GM21526 (cell line): ENCODE results near the gene C2orf78.
A peak's percentile ranks its signal among the peaks of the same experiment; 100 is the strongest.
"Not testable (repeated sequence)": the region's sequence is repeated elsewhere in the genome, so short reads cannot be mapped to it uniquely, and the experiment has no call there.

Experiments
- ATAC-seq: cut with Tn5 transposase; IDR thresholded peaks from one replicate; pipeline ENCODE4 v1.9.1; 2021; ENCODE audit warnings: moderate library complexity; ENCODE audit not compliant: unreplicated experiment, low FRiP score

The C2orf78 gene, protein sequence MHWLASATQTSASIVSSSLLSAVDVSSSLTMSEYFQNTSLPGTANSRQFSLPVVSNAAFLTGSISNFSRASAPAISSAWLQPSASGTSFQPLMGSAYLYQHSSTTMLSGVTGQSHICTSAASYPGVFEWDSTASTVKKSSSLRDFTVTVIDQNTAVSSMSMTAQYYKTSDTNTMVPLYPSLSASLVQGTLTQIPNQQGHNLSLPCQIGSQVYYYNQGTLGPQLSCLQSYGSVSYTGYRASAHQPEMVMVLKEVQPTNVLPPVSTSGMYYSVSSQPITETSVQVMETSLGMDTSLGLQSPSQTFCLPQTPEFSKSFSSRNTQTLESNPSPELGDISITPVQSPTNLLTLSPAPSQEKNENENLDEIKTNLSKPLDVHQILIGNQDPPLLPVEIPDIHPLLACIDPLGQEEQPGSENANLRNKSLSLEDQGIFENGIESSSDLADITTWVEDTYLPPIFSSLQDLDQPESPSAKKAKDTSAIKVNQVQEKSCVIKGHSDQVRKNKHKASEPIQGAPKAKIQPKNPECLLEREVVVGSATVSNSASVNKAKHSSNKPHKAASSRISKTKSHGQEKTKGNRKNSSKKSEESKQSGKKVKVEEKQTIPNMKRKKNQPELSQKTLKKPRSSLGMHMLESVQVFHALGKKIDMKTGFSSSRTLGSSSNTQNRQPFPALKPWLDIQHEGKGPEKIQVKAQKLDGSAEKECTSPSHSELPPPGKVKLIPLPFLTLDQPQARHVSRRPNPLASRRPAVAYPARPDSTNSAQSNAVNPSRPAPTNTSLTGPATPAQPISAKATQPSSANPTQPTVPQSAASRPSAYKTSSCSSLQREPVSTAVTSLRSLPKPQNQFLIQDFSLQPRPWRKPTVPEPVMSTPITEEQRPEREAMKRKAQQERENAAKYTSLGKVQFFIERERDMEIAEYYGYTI

DNA sequence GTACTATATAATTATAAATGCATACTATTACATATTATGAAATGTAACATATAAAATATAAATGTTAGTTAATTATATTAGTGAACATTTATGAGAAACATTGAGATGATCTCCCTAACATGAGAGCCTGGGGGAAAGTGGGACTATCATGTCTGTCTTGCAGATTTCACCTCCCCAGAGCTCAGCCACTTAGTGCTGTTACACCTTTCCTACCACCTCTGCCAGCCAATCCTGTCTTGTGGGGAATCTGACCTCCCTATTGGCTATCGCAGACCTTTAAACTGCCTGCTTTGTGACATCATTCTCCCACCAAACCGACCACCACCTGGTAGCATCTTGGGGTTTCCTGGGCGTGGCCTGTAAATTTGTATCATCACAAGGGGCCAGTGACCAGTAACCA lies at the start of gene C2orf78:
TSS of gene C2orf78 (plus strand) at position 301 of the 400 bp plus-strand sequence. CDS start 127 bp downstream, outside the sequence.
- ATAC-seq: not testable (repeated sequence)

DNA sequence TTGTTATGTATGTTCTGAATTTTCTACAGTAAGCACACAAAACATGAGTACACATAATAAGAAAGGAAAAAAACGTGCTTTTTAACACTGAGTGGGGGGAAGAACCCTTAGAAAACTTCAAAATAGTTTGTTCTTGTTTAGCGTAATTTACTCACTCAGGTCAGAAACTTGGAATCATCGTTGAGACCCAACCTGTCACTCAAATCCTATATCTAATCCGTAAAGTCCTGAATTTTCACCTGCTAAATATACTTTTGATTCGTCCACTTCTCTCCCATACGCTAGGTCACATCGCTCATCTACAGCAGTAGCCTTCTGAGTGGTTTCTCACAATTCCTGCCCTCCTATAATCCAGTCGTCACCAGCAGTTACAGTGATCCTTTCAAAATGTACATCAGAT lies 47.6 kb upstream of the C2orf78 start:
- ATAC-seq: no peak

- ATAC-seq: peak; percentile 91
These were observed 46.9 kb upstream of the C2orf78 start, which contains the start of gene TPRKB for GRCh38 chr2:73736855-73737779. Gene TPRKB, minus strand, starts transcription at chr2:73737345. Its CDS starts 2,776 bp downstream, at chr2:73734569.

GRCh38 chr2:73739101-73739500 lies 44.9 kb upstream of the C2orf78 start:
- ATAC-seq: no peak

DNA sequence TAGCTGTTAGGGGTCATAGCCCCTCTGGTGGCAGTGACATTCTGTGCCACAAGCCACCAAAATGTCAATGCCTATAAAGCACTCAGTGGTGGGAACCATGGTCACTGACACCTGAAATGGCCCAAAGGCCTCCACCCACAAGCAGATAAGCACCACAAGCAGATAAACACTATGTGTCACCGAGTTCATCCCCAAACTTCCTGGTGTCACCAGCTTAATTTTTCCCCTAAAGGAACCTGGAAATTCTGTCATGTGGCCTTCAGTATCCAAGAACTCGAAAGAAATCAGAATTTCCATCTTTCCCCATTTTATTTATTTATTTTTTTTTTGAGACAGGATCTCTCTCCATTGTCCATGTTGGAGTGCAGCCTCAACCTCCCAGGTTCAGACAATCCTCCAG lies 43.2 kb upstream of the C2orf78 start:
- no peak for ATAC-seq

DNA sequence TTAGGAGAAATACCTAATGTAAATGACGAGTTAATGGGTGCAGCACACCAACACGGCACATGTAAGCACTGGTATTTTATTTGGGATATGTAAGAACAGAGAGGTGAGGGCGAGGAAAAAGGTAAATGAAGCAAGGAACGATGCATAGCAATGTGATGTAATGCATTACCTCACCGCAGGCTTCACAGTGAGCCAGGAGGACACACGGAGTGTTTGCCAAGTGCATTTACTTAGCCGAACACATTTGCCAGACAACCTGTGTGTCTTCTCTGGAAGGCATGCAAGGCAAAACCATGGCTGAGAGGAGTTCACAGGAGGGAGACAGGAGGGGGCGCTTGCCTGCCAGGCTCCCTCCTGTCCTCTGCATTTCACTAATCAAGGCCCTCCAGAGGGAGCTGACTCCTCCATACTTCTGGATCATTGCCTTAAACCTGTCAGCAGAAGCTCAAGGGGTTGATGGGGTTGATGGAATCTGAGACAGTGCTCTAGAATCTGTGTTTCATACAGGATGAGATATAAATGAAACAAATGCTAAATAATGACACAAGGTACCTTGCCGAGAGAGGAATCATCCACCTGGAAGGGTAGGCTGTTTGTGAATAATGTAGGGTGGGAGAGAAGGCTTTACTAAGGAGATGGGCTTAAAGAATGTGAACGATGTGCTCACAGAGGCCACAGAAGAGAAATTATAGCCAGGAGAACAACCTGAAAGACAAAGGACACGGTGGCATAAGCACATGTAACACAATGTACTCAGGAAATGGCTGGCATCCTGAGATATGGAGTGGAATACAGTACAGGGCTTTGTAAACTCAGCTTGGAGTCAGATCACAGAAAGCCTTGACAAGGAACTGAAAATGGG lies 37.7 kb upstream of the C2orf78 start:
- ATAC-seq: no peak

- ATAC-seq: no peak
These were observed 37.1 kb upstream of the C2orf78 start for GRCh38 chr2:73746877-73747208.

DNA sequence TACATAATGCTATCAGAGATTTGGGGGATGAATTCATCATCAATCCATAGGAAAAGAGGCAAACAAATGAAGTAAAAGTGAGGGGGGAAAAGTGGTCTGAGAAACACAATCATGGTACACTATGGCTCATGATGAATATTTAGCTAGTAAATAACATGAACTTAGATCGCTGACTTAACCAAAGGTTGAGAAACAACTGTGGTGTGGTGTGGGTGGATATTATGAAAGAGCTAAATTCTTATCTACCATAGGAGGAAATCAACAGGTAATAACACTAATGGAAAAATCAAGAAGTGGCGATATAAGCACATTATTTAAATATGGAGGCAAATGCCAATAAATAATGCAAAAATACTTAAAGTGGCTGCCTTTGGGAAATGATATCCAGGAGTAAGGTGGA lies 34.7 kb upstream of the C2orf78 start:
- no peak for ATAC-seq

- not testable (repeated sequence) for ATAC-seq
These were observed 29.7 kb upstream of the C2orf78 start for GRCh38 chr2:73754332-73754731.

- no peak for ATAC-seq
These were observed 24.7 kb upstream of the C2orf78 start for GRCh38 chr2:73759285-73759764.

GRCh38 chr2:73759904-73760303 lies 24.1 kb upstream of the C2orf78 start:
- no peak for ATAC-seq

DNA sequence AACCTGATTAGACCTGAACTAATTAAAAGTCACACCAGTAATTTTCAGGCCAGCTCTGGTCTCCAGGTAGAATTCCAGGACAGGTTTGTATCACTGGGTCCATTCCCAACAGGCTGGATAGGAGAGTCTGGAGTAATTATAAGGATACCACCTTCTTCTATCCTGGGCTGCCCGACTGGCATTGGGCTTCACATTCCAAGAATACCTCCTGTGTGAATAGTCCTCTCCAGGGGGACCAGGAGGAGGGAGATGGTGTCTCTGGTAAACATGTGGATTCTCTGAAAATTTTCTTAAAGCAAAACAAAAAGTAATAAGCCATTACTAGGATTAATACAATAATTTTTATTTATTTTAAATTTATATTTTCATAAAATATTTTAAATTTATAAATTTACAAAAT lies 21.4 kb upstream of the C2orf78 start:
- no peak for ATAC-seq

- no peak for ATAC-seq
These were observed 19.0 kb upstream of the C2orf78 start for GRCh38 chr2:73764945-73765344.

DNA sequence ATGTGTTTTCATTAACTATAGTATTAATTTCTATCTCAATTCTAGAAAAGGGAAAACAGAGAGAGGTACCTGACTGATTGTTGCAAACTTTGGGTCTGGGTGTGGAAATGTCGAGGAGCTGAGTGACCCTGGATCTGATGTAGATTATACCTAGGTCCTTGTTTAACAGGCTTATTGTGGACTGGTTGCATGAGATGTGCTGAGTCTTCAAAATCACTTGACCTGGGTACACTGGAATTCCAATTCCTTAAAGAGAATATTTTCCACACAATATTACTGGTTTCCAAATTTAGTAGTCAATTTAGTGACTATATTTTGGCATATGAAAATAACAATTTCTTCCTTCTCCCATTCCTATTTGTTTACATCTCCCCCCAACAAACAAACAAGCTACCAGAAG lies 17.6 kb upstream of the C2orf78 start:
- ATAC-seq: no peak

- ATAC-seq: no peak
These were observed 17.0 kb upstream of the C2orf78 start for GRCh38 chr2:73766994-73767393.

DNA sequence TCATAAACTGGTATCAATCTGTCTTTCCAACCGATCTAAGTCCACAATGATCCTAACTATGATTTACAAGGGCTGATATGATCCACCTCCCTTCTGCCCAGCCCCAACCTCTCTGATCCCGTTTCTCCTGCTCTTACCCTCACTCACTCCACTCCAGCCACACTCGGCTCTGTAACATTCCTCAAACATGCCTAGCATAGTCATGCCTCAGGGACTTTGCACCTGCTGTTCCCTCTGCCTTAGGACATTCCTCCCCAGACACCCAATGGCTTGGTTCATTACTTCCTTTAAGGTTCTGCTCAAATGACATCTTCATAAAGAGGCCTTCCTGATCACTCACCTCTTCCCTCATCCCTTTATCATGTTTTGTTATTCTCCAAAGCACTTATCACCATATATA lies 13.3 kb upstream of the C2orf78 start:
- ATAC-seq: no peak

GRCh38 chr2:73772819-73773218 lies 11.2 kb upstream of the C2orf78 start:
- no peak for ATAC-seq

DNA sequence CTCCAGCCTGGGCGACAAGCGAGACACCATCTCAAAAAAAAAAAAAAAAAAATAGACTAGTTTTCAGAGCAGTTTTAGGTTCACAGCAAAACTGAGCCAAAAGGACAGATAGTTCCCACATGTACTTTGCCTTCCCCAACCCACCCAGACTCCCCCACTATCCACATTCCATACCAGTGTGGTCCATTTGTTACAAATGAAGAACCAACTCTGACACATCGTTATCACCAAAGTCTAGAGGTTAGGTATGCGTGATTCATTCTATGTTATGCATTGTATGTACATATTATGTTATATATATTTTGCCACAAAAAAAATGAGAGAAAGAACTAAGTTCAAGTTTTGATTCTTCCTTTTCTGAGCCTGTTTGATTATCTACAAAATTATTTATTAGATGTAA lies 7.6 kb upstream of the C2orf78 start:
- no peak for ATAC-seq

DNA sequence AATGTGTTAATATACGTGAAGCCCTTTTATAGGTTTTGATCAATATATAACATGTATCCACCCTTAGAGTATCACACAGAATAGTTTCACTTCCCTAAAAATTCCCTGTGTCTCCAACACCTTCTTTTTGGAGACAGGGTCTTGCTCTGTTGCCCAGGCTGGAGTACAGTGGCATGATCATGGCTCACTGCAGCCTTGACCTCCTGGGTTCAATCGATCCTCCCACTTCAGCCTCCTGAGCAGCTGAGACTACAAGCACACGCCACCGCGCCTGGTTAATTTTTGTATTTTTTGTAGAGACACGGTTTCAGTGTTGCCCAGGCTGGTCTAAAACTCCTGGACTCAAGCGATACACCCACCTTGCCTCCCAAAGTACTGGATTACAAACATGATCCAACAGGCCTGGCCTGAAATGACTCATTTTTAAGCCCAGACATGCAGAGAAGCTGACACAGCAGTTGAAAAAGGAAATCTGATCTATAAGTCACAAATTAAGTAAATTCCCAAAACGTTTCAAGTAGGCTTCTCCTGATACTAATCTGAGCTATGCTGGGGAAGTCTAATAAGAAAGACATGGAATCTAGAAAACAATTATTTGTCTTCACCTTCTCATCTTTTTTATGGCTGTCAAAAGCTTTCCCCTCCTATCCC lies 7.0 kb upstream of the C2orf78 start:
- ATAC-seq: no peak
